Liver (tissue), 9 donors: ENCODE measurements around the gene THRB. TPM values are rescaled to one million over a fixed set of nuclear protein-coding genes. Genes with fewer than 3 reads are reported as not detected.

Experiments used
- DNase-seq: peaks from one replicate; pipeline ENCODE4 v3.0.0-alpha.2; 2017; ENCODE audit warnings: low spot score
- H3K27ac ChIP-seq, 2 donors: one replicate each; pipeline ENCODE4 v1.7.0; 2013; ENCODE audit warnings: inconsistent platforms in 2 of 2, low read length in 2 of 2, control low read depth in 1 of 2, low read depth in 1 of 2, mild to moderate bottlenecking in 1 of 2
- H3K27me3 ChIP-seq, 4 donors: one replicate each; pipeline versions ENCODE4 v1.6.1 to v1.7.0; 2013; ENCODE audit warnings: low read length in 3 of 4, inconsistent platforms in 1 of 4, mild to moderate bottlenecking in 1 of 4, moderate library complexity in 1 of 4; ENCODE audit not compliant: control insufficient read depth in 4 of 4, insufficient read depth in 4 of 4
- H3K36me3 ChIP-seq, 4 donors: one replicate each; pipeline versions ENCODE4 v1.6.1 to v1.7.0; 2013; ENCODE audit warnings: low read length in 3 of 4, mild to moderate bottlenecking in 3 of 4, low read depth in 1 of 4, moderate library complexity in 1 of 4; ENCODE audit not compliant: control insufficient read depth in 4 of 4, insufficient read depth in 3 of 4
- H3K4me1 ChIP-seq, 4 donors: one replicate each; pipeline versions ENCODE4 v1.6.1 to v1.7.0; 2013; ENCODE audit warnings: low read length in 3 of 4, mild to moderate bottlenecking in 3 of 4, moderate library complexity in 1 of 4; ENCODE audit not compliant: control insufficient read depth in 4 of 4, insufficient read depth in 4 of 4
- H3K4me3 ChIP-seq, 3 donors: one replicate each; pipeline versions ENCODE4 v1.6.1 to v1.7.0; 2013; ENCODE audit warnings: low read length in 3 of 3, control low read depth in 1 of 3, low read depth in 1 of 3, mild to moderate bottlenecking in 1 of 3
- H3K9ac ChIP-seq, 2 donors: one replicate each; pipeline ENCODE4 v1.7.0; 2013; ENCODE audit warnings: low read length in 2 of 2, mild to moderate bottlenecking in 2 of 2, moderate library complexity in 2 of 2, control low read depth in 1 of 2, low read depth in 1 of 2
- H3K9me3 ChIP-seq, 4 donors: one replicate each; pipeline versions ENCODE4 v1.6.1 to v1.7.0; 2013; ENCODE audit warnings: low read length in 3 of 4; ENCODE audit not compliant: control insufficient read depth in 4 of 4
- EGR1 ChIP-seq, 2 donors: IDR thresholded peaks; 2 replicates each; pipeline ENCODE4 v1.6.1; 2016 to 2018; ENCODE audit warnings: antibody characterized with exemption in 2 of 2, low read depth in 2 of 2
- FOXA1 ChIP-seq: IDR thresholded peaks from 2 replicates; pipeline ENCODE4 v1.6.1; 2016; ENCODE audit warnings: antibody characterized with exemption
- FOXA2 ChIP-seq: IDR thresholded peaks from 2 replicates; pipeline ENCODE4 v1.6.1; 2016; ENCODE audit warnings: antibody characterized with exemption
- GABPA ChIP-seq, 2 donors: IDR thresholded peaks in 1 of 2; conservative IDR thresholded peaks in 1 of 2; 2 replicates each; pipeline ENCODE4 v1.6.1; 2016; ENCODE audit warnings: antibody characterized with exemption in 2 of 2, mild to moderate bottlenecking in 1 of 2, moderate library complexity in 1 of 2
- HNF4A ChIP-seq, 2 donors: conservative IDR thresholded peaks; 2 replicates each; pipeline ENCODE4 v1.6.1; 2016; ENCODE audit warnings: antibody characterized with exemption in 2 of 2, mild to moderate bottlenecking in 2 of 2
- HNF4G ChIP-seq: IDR thresholded peaks from 2 replicates; pipeline ENCODE4 v1.6.1; 2016; ENCODE audit warnings: antibody characterized with exemption
- JUND ChIP-seq, 2 donors: IDR thresholded peaks; 2 replicates each; pipeline ENCODE4 v1.6.1; 2016; ENCODE audit warnings: antibody characterized with exemption in 2 of 2
- NR2F2 ChIP-seq: IDR thresholded peaks from 2 replicates; pipeline ENCODE4 v1.6.1; 2016; ENCODE audit warnings: antibody characterized with exemption
- RAD21 ChIP-seq, 2 donors: IDR thresholded peaks; 2 replicates each; pipeline ENCODE4 v1.6.1; 2016; ENCODE audit warnings: antibody characterized with exemption in 2 of 2, mild to moderate bottlenecking in 2 of 2
- RXRA ChIP-seq, 2 donors: IDR thresholded peaks; 2 replicates each; pipeline ENCODE4 v1.6.1; 2017 to 2018; ENCODE audit warnings: antibody characterized with exemption in 2 of 2, mild to moderate bottlenecking in 1 of 2
- SP1 ChIP-seq: IDR thresholded peaks from 2 replicates; pipeline ENCODE4 v1.6.1; 2018; ENCODE audit warnings: antibody characterized with exemption, mild to moderate bottlenecking
- TAF1 ChIP-seq: conservative IDR thresholded peaks from 2 replicates; pipeline ENCODE4 v1.6.1; 2016; ENCODE audit warnings: antibody characterized with exemption, mild to moderate bottlenecking
- YY1 ChIP-seq: IDR thresholded peaks from 2 replicates; pipeline ENCODE4 v1.6.1; 2016; ENCODE audit warnings: antibody characterized with exemption, mild to moderate bottlenecking
- WGBS: extraction: QIAGEN DNeasy Blood & Tissue Kit; methylation state at CpG from one replicate; pipeline ENCODE4 v1.1.7; 2013; 5-methylcytosine and 5-hydroxymethylcytosine counted together
- polyA plus RNA-seq, 2 donors: library from polyadenylated mRNA; stranded (reverse) in 1 of 2; unstranded in 1 of 2; fragments of 200-250 nt in 1 of 2; fragments of >200 nt in 1 of 2; fragmentation: Nextera tagmentation in 1 of 2; extraction: Ambion mirVana in 1 of 2; gene quantifications; one replicate each; pipeline versions ENCODE4 v1.2.1 to v1.2.3, GENCODE V29; 2013 to 2015
- total RNA-seq, 2 donors: library from RNA; depleted of rRNA; stranded (reverse); fragments of >200 nt; gene quantifications; one replicate each; pipeline ENCODE4 v1.2.3, GENCODE V29; 2014
- TF ChIP-seq, protein P1 (sequence below): IDR thresholded peaks from 2 replicates; pipeline ENCODE4 v1.6.1; 2016; ENCODE audit warnings: antibody characterized with exemption
- TF ChIP-seq, protein P2 (sequence below): IDR thresholded peaks from 2 replicates; pipeline ENCODE4 v1.6.1; 2016; ENCODE audit warnings: antibody characterized with exemption
- TF ChIP-seq, protein P3 (sequence below): IDR thresholded peaks from 2 replicates; pipeline ENCODE4 v1.6.1; 2016; ENCODE audit warnings: antibody characterized with exemption, mild to moderate bottlenecking
- TF ChIP-seq, protein P4 (sequence below): fragments of 150-350 bp; IDR thresholded peaks from 2 replicates; pipeline ENCODE4 v1.5.1; 2017; ENCODE audit warnings: improper control_type of control experiment, low read depth, low read length; ENCODE audit not compliant: missing input control
- TF ChIP-seq, protein P5 (sequence below): IDR thresholded peaks from 2 replicates; pipeline ENCODE4 v1.6.1; 2016; ENCODE audit warnings: antibody characterized with exemption
- donor health status: healthy.
- donor health status: healthy.
- donor health status: healthy.
- donor health status: healthy.
- donor health status: healthy.

Gene THRB
- total and polyA plus RNA-seq, 4 donors, result 5.9 to 23.9 (median 9.3) TPM

DNA sequence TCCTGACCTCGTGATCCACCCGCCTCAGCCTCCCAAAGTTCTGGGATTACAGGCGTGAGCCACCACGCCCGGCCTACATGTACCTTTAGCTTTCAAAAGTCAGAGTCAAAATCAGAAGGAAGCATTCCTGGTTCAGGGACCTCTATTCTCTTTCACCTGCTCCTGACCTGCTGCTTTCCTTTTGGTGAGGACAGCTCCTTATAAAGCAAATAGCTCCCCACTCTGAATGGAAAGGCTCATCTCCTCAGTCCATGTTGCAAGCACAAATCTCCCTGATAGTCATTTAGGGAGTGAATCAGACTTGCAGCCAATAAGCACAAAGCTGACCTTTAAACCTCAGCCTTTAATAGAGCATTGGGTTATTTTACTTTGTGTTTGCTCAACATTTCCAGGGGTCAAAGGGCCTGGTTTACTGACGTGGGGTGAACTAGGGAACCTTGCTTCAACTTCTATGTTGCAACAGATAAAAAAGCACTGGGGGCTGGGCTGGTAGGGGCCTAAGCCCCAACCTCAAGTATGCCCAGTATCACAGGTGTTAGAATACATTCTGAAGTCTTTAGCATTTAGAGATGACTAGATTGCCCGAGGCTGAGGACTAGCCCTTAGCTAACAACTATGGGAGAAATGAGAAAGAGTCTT, 43.1 kb downstream of the THRB start:
- Histone ChIP-seq H3K9ac (peak overlapping the region in 1 of 2 donors; percentile 66), H3K4me3 (peak overlapping the region; percentile 34 to 50 (median 41)), H3K9me3 (no peaks in the 10 kb centered on the region), H3K27ac (peak overlapping the region; percentile 80 to 89), H3K4me1 (peaks cover 7 to 29% (median 20%) of the 10 kb centered on the region in 4 donors), H3K27me3 (no peaks in the 10 kb centered on the region), H3K36me3 (no peaks in the 10 kb centered on the region)
- TF ChIP-seq TAF1 (peak; percentile 96), EGR1 (IDR thresholded peaks at IDR 0.05; ENCODE audit: low read depth in 2 of 2) (peak; percentile 55 to 60), HNF4A (conservative IDR thresholded peaks at IDR 0.05) (peak; percentile 96 to 99), FOXA2 (peak; percentile 35), FOXA1 (peak; percentile 31), YY1 (peak; percentile 80), GABPA (IDR thresholded peaks at IDR 0.05 in 1 of 2, conservative IDR thresholded peaks at IDR 0.05 in 1 of 2) (no peak), HNF4G (peak; percentile 92), RAD21 (IDR thresholded peaks at IDR 0.05) (peak; percentile 64 to 71), NR2F2 (peak; percentile 99), SP1 (peak; percentile 97), JUND (IDR thresholded peaks at IDR 0.05) (peak; percentile 93 to 96), RXRA (IDR thresholded peaks at IDR 0.05) (peak; percentile 98 to 99)
- TF ChIP-seq, protein P1, sequence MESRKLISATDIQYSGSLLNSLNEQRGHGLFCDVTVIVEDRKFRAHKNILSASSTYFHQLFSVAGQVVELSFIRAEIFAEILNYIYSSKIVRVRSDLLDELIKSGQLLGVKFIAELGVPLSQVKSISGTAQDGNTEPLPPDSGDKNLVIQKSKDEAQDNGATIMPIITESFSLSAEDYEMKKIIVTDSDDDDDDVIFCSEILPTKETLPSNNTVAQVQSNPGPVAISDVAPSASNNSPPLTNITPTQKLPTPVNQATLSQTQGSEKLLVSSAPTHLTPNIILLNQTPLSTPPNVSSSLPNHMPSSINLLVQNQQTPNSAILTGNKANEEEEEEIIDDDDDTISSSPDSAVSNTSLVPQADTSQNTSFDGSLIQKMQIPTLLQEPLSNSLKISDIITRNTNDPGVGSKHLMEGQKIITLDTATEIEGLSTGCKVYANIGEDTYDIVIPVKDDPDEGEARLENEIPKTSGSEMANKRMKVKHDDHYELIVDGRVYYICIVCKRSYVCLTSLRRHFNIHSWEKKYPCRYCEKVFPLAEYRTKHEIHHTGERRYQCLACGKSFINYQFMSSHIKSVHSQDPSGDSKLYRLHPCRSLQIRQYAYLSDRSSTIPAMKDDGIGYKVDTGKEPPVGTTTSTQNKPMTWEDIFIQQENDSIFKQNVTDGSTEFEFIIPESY, result peak; percentile 69
- TF ChIP-seq, protein P2, sequence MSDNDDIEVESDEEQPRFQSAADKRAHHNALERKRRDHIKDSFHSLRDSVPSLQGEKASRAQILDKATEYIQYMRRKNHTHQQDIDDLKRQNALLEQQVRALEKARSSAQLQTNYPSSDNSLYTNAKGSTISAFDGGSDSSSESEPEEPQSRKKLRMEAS, result peak; percentile 86
- TF ChIP-seq, protein P3, sequence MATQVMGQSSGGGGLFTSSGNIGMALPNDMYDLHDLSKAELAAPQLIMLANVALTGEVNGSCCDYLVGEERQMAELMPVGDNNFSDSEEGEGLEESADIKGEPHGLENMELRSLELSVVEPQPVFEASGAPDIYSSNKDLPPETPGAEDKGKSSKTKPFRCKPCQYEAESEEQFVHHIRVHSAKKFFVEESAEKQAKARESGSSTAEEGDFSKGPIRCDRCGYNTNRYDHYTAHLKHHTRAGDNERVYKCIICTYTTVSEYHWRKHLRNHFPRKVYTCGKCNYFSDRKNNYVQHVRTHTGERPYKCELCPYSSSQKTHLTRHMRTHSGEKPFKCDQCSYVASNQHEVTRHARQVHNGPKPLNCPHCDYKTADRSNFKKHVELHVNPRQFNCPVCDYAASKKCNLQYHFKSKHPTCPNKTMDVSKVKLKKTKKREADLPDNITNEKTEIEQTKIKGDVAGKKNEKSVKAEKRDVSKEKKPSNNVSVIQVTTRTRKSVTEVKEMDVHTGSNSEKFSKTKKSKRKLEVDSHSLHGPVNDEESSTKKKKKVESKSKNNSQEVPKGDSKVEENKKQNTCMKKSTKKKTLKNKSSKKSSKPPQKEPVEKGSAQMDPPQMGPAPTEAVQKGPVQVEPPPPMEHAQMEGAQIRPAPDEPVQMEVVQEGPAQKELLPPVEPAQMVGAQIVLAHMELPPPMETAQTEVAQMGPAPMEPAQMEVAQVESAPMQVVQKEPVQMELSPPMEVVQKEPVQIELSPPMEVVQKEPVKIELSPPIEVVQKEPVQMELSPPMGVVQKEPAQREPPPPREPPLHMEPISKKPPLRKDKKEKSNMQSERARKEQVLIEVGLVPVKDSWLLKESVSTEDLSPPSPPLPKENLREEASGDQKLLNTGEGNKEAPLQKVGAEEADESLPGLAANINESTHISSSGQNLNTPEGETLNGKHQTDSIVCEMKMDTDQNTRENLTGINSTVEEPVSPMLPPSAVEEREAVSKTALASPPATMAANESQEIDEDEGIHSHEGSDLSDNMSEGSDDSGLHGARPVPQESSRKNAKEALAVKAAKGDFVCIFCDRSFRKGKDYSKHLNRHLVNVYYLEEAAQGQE, result peak; percentile 86
- TF ChIP-seq, protein P4, sequence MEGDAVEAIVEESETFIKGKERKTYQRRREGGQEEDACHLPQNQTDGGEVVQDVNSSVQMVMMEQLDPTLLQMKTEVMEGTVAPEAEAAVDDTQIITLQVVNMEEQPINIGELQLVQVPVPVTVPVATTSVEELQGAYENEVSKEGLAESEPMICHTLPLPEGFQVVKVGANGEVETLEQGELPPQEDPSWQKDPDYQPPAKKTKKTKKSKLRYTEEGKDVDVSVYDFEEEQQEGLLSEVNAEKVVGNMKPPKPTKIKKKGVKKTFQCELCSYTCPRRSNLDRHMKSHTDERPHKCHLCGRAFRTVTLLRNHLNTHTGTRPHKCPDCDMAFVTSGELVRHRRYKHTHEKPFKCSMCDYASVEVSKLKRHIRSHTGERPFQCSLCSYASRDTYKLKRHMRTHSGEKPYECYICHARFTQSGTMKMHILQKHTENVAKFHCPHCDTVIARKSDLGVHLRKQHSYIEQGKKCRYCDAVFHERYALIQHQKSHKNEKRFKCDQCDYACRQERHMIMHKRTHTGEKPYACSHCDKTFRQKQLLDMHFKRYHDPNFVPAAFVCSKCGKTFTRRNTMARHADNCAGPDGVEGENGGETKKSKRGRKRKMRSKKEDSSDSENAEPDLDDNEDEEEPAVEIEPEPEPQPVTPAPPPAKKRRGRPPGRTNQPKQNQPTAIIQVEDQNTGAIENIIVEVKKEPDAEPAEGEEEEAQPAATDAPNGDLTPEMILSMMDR, result no peak
- TF ChIP-seq, protein P5, sequence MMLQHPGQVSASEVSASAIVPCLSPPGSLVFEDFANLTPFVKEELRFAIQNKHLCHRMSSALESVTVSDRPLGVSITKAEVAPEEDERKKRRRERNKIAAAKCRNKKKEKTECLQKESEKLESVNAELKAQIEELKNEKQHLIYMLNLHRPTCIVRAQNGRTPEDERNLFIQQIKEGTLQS, result peak; percentile 76
- WGBS, result 33% methylated on average over 7 of the region's 7 CpGs
- peak; percentile 52 for DNase-seq
